GM18870 (cell line): ENCODE results near the gene PACS1.
A peak's percentile ranks its signal among the peaks of the same experiment; 100 is the strongest.
"Not testable (repeated sequence)": the region's sequence is repeated elsewhere in the genome, so short reads cannot be mapped to it uniquely, and the experiment has no call there.

Experiments used
- ATAC-seq: cut with Tn5 transposase; IDR thresholded peaks from one replicate; pipeline ENCODE4 v1.9.1; 2021; ENCODE audit warnings: moderate library complexity; ENCODE audit not compliant: unreplicated experiment

PACS1 gene

DNA sequence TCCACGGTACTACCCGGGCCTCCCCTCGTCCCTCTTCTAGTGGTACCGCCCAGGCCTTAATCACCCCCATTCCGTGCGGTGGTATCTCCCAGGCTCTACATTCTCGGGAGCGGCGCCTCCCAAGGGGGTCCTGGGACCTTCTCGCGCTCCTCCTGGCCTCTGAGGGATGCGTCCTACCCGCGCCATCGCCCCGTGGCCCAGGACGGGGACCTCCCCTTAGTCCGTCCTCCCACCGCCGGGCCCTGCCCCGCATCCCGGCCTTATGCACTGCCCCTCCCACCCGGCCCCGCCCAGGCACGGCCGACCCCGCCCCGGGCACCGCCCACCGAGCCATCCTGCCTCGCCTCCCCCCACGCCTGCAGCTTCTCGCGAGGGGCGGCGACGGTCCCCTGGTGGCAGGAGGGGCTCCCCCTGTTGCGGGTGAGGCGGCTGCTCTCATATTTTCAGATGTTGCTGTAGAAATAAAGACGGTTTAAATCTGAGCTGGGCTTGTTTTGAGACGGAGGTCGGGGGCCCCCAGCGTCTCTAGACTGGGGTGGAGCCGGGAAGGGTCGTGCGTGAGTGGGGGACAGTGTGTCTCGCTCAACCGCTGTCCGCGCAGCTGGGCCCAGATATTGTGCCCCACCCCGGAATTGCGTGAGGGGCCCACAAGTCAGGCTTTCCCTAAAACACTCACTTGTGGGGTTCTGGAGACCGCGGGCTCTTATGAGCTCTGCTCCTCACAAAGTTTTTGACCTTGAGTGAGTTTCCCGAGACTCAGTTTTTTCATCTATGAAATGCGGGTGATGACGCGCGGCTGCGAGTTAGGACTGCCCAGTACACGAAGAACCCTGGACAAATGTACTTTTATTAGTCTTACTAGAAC lies 197.5 kb downstream of the PACS1 start:
- peak; percentile 18 for ATAC-seq

DNA sequence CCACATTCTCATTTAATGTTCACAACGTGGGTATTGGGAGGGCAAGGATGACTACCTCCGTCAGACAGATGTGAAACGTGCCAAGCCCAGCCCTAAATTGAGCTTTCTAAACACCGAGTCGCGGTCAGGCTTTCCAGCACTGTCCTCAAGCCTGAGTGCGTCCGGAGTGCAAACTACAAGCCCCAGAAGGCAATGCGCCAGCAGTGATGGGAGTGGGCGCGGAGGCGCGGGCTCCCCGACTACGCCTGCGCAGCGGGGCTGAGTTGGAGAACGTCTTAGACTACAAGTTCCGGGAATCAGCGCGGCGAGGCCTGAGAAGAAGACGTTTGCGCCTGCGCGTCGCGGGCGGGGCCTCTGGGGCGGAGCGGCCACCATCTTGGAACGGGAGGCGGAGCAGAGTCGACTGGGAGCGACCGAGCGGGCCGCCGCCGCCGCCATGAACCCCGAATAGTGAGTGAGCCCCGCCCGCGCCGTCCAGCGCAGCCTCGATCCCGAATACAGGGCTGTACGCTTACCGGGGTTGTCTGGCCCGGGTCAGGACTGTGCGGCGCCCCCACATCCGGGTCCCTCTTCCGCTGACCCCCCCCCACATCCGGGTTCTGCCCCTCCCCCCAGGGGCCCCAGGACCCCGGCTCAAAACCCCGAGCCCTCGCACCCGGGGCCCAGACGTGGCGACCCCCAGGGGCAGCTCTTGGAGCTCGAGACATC lies 198.3 kb downstream of the PACS1 start, which contains the start of gene RAB1B:
RAB1B (plus strand) TSS at position 396 of the 708 bp plus-strand sequence; CDS start at position 437, 41 bp downstream.
- ATAC-seq: peak; percentile 83

DNA sequence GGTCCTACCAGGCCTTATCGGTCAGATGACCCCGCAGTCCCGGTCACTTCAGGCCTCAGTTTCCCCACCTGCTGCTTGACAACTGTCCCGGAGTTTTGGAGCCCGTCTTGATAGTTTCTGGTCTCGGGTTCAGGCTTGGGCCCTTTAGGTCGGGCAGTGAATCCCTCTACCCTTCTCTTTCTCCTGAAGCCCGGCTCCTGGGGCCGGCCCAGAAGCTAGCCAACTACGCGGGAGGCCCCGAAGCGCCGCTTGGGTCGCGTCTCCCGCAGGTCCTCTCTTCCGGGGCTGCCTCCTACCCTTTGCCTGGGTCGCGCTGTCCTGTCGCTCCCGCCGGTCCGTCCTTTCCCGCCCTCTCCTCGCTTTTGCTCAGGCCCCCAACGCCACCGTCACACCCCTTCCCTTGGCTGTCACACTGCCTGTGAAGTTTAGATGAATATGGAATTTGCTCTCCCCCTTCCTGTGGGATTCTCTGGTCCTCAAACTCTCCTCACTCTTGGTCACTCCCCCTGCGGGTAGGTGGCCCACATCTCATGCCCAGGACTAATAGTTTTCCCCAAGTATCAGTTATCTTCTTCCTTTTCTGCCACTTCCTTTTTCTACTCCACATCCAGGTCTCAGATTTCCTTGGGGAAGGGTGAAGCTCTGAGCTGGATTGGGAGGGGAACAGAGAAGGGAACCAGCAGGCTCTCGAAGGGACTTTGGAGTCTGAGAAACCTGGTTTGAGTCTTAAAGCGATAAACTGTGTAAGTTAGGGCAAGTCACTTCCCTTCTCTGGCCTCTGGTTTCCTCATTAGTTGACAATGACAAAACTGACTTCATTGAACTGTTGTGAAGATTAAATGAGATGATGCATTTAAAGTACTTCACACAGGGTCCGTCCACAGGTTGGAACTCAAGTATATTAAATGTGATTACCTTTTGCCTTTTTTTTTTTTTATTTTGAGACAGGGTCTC lies 199.2 kb downstream of the PACS1 start:
- ATAC-seq: no peak

DNA sequence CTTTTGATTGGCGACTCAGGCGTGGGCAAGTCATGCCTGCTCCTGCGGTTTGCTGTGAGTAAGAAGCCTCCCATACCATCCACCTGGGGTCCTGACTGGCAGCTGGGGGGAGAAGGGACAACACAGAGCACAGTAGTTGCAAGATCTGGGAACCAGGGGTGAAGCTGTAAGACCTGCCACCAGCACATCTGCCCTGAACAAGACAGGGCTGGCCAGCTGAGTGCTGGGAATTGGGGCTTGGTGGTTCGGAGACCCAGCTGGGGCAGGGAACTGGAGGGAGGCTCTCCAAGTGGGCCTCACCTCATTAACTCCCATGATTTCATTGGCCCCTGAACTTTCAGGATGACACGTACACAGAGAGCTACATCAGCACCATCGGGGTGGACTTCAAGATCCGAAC lies 201.7 kb downstream of the PACS1 start:
- ATAC-seq: no peak

DNA sequence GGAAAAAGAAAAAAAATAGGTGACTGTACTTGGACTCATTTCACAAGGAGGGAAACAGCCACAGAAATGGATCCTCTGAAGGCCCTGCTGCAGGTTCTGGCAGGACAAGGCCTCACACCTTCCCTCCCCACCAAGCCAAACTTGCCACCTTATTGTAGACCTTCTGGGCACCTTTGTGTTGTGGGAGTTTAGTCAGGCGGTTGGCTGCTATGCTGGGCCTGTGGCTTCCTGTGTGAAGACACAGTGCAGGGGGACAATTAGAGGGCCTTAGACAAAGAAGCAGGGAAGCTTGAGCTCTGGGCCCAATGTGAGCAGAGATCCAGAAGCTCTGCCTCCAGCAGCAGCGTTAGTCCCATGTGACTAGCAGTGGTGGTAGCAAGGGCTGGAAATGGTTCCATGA lies 202.5 kb downstream of the PACS1 start:
- ATAC-seq: no peak

DNA sequence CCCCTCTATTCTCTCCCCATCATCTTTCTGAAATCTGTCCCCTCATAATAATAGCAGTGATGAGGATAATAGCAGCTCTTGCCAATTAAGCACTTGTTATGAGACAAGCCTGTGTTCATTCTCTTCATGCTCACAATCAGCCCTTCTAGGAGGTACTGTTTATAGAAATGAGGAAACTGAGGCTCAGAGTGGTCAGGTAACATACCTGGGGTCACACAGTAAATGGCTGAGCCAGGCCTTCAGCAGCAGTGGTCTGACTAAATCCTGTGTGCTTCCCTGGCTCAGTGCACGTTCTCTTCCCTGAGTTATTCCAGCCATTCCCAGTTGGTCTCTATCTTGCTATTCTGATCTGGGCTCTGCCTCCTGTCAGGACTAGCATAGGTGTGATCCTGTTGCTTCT lies 204.1 kb downstream of the PACS1 start:
- no peak for ATAC-seq

DNA sequence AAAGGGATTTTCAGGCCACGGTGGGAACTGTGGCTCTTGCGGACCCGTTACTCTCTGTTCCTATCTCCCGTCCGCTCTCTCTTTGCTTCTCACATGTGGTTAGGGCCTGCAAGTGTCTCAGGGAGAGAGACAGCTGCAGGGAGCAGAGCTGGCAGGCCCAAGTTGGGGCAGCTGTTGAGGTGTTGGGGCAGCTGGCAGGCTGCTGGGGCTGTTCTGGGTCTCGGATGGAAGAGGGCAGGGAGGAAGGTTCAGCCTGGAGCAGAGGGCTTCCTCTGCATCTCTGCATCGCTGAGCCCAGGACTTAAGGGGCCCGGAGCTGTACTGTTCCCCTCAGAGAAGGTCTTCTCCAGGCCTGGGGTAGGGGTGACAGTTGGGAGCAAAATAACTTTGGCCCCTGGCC lies 205.3 kb downstream of the PACS1 start:
- no peak for ATAC-seq

DNA sequence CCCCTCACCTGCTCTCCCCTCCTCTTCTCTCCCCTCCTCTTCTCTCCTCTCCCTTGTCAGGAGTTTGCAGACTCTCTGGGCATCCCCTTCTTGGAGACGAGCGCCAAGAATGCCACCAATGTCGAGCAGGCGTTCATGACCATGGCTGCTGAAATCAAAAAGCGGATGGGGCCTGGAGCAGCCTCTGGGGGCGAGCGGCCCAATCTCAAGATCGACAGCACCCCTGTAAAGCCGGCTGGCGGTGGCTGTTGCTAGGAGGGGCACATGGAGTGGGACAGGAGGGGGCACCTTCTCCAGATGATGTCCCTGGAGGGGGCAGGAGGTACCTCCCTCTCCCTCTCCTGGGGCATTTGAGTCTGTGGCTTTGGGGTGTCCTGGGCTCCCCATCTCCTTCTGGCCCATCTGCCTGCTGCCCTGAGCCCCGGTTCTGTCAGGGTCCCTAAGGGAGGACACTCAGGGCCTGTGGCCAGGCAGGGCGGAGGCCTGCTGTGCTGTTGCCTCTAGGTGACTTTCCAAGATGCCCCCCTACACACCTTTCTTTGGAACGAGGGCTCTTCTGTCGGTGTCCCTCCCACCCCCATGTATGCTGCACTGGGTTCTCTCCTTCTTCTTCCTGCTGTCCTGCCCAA lies 206.0 kb downstream of the PACS1 start:
- no peak for ATAC-seq

DNA sequence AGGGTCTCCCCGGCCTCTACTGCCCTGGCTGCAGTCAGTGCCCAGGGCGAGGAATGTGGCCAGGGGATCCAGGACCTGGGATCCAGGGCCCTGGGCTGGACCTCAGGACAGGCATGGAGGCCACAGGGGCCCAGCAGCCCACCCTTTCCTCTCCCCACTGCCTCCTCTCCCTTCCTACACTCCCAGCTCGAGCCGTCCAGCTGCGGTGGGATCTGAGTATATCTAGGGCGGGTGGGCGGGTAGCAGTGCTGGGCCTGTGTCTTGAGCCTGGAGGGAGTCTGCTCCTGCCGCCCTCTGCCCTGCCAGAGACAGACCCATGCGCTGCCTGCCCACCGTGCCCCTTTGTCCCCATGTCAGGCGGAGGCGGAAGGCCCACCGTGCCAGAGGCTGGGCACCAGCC lies 206.5 kb downstream of the PACS1 start:
- ATAC-seq: not testable (repeated sequence)

DNA sequence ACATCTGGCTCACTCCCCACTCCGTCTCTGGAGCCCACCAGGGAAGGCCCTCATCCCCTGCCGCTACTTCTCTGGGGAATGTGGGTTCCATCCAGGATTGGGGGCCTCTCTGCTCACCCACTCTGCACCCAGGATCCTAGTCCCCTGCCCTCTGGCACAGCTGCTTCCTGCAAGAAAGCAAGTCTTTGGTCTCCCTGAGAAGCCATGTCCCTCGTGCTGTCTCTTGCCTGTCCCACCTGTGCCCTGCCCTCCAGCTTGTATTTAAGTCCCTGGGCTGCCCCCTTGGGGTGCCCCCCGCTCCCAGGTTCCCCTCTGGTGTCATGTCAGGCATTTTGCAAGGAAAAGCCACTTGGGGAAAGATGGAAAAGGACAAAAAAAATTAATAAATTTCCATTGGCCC lies 207.0 kb downstream of the PACS1 start:
- not testable (repeated sequence) for ATAC-seq

DNA sequence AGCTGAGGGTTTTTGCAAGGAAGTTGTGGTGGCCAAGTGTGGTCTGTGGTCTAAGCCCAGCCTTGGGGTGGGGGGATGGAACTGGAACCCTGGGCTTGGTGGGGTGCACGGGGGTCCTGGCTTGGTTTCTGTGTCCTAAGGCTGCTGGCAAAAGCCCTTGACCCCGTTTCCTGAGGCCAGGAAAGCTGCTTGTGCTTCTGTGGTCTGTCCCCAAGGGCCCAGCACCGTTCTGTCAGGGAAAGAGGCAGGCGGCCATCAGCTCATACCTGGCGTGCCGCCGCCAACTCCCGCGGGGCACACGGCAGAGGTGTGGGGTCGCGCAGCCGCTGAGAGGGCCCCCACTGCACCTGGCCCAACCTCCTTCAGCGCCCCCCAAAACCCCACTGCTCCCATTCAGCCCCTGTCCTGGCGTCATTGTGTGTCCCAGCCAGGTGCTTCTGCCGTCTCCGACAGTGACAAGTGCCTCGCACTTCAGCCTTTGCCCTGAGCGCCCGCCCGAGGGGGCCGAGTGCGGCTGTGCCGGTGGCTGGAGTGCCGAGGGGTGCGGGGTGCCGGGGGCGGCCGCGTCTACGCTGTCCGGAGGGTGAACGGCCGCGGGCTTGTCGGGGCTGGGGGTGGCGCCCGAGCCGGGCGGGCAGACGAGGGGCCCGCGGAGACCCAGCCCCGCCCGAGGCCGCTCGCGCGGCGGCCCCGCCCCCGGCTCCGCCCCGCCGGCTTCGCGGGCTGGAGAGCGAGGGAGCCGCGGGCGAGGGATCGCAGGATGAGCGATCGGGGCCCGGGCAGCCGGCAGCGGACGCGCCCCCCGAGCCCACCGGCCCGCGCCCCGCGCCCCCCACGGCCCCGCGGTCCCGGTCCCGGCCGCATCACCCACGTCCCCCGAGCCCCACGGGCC lies 207.6 kb downstream of the PACS1 start, which contains the start of gene CNIH2:
CNIH2 (plus strand) TSS at position 705 of the 892 bp plus-strand sequence. CDS start 282 bp downstream, outside the sequence.
- ATAC-seq: no peak

DNA sequence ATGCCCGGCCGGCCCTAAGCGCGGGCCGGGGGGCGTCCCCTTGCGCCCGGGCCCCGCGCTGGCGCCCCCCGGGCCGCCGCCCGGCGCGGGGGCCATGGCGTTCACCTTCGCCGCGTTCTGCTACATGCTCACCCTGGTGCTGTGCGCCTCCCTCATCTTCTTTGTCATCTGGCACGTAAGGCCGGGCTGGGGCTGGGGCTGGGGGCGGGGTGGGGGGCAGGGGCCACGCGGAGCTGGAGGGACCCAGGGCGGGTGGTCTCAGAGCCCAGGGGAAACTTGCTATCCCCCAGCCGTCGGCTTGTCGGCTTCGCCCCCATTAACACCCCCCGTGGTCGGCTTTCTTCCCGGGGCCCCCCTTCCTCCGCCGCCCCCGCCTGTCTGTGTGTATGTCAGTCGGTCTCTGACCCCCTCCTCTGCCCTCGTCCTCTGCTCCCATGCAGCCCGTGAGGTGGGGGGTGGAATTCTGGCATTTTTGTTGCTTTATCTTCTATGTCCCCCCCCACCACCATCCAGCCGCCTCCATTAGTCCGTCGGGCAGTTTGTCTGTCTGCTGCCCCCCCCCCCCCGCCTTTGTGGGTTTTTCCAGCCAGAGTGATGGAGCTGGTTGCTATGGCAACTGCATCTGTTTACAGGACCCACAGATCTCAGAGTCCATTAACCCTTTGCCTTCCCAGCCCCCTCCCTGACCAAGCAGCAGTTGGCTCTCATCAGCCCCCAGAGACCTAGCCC lies 208.5 kb downstream of the PACS1 start:
- no peak for ATAC-seq

DNA sequence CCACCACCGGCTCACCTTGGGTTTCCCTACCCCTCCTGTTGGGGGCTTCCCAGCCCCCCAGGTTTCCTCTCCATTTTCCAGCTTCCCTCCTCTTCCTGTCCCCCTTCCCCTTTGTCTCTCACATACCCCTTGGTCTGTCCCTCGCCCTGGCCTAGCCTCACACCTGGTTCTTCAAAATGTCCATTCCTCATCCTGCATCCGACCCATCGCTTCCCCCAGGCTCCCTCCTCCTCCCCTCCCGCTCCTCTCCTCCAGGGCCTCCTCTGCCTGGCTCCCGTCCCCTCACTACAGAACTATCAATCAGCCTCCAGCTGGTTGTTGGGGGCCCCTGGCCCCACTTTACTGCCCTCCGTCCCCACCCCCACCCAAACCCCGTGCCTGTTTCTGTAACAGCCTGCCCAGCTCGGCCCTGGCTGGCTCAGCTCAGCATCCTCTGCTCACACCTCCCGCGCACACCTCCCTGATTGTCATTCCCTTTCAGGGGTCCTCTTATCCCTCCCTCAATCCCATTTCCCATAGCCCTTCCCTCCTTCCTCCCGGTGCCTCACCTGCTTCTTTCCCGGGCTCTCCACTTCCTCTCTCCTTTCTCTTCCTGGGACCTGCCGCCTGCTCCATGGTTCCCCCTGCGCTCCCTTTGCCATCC lies 209.1 kb downstream of the PACS1 start:
- no peak for ATAC-seq

DNA sequence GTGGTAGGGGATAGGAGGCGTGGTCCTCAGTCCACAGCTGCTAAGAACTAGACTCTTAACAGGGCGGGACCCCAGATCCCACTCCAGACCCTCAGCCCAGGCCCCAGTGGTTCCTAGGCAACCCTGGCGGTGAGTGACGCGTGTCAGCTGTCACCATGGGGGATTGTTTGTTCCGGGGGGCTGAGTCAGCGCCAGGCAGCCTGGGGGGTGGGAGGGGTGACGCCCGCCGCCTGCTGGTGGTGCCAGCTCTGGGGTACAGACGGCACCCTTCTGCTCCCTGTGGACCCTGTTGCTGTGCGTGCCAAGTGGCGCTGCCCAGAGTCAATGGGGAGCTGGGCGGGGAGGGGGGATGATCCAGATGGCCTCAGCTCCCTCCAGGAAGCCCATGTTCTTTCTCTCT lies 210.4 kb downstream of the PACS1 start:
- no peak for ATAC-seq

DNA sequence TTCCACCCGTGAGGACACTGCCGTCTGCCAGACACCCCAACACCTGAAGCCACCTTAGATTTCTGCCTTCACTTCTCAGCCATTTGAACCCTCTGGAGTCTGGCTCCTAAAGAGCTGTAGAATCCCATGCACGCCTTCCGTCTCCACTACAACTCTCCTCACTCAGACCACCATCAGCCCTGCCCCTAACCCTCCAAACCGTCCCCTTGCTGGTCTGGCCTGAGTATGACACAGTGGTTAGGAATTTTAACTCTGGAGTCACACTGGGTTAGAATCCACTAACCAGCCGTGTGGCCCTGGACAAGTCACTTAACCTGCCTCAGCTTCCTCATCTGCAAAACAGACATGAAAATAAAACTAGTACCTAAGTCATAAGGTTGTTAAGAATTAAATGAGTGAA lies 210.9 kb downstream of the PACS1 start:
- ATAC-seq: no peak

DNA sequence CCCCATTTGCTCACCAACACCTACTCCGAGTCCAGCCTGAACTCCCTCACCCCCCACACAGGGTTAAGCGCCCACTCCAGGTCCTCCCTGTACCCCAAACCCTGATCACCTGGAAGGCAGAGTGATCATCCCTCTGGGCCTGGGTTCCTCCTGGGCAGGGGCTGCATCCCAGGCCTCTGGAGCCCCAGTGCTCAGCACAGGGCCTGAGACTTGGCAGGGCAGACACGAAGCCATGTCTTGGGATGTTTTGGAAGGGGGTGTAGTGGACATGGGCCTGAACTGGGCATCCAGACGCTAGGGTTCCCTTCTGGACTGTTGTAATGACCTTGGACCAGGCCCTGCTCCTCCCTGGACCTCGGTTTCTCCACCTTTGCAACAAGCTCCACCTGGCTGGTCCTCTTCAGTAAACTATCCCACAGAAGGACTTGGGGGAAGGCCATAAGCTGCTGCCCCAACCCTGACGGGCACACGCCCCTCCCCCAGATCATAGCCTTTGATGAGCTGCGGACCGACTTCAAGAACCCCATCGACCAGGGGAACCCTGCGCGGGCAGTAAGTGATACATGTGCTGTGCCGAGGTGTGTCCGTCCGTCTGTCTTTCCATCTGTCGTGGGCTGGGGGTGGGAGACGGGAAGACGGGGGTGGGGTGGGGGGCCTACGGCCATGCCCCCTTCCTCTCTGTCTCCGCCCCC lies 211.8 kb downstream of the PACS1 start:
- ATAC-seq: no peak
